GM23248 (cell line): ENCODE data around the gene ARF6.

Experiments
- EZH2 ChIP-seq: fragments of 200-600 bp; sonication (generic); IDR thresholded peaks from 2 replicates; pipeline ENCODE4 v1.6.1; 2018; ENCODE audit warnings: antibody characterized with exemption, mild to moderate bottlenecking; ENCODE audit not compliant: insufficient read depth, poor library complexity, severe bottlenecking
- EZH2phosphoT487 ChIP-seq: fragments of 200-600 bp; sonication (generic); IDR thresholded peaks from 2 replicates; pipeline ENCODE4 v1.6.1; 2018; ENCODE audit warnings: antibody characterized with exemption, moderate library complexity, mild to moderate bottlenecking, low read depth; ENCODE audit not compliant: insufficient read depth

GRCh38 chr14:49926803-49927202 lies 33.9 kb downstream of the ARF6 start:
- TF ChIP-seq EZH2phosphoT487 (no peak), EZH2 (no peak)
